Peyer's patch (tissue), 4 donors: ENCODE data around the gene PSMC3IP. TPM values are rescaled to one million over a fixed set of nuclear protein-coding genes. Genes with fewer than 3 reads are reported as not detected.
"Not testable (repeated sequence)": the region's sequence is repeated elsewhere in the genome, so short reads cannot be mapped to it uniquely, and the experiment has no call there.

ENCODE experiments used
- DNase-seq, 3 donors: peaks; one replicate each; pipeline ENCODE4 v3.0.0-alpha.2; 2017 to 2019
- H3K27ac ChIP-seq, 4 donors: fragments of 200-600 bp; sonication (generic); one replicate each; pipeline ENCODE4 v1.5.1; 2016 to 2019
- H3K27me3 ChIP-seq, 2 donors: fragments of 200-600 bp; sonication (generic); one replicate each; pipeline ENCODE4 v1.5.1; 2019
- H3K36me3 ChIP-seq, 3 donors: fragments of 200-600 bp; sonication (generic); one replicate each; pipeline ENCODE4 v1.5.1; 2016 to 2019
- H3K4me1 ChIP-seq, 4 donors: fragments of 200-600 bp; sonication (generic); one replicate each; pipeline ENCODE4 v1.5.1; 2016 to 2019
- H3K4me3 ChIP-seq, 4 donors: fragments of 200-600 bp; sonication (generic); 1 replicate in 3 of 4; 2 replicates in 1 of 4; pipeline ENCODE4 v1.5.1; 2016 to 2019; ENCODE audit warnings: mild to moderate bottlenecking in 1 of 4
- H3K9me3 ChIP-seq, 4 donors: fragments of 200-600 bp; sonication (generic); one replicate each; pipeline ENCODE4 v1.5.1; 2016 to 2019; ENCODE audit warnings: mild to moderate bottlenecking in 1 of 4
- CTCF ChIP-seq, 6 experiments: fragments of 450-650 bp in 4 of 6; fragments of 200-600 bp in 2 of 6; sonication (generic) in 1 of 6; IDR thresholded peaks; one replicate each; pipeline ENCODE4 v1.5.1; 2017 to 2019; ENCODE audit warnings: antibody characterized with exemption in 6 of 6, mild to moderate bottlenecking in 3 of 6, moderate library complexity in 1 of 6
- POLR2A ChIP-seq, 2 donors: fragments of 450-650 bp; IDR thresholded peaks; one replicate each; pipeline ENCODE4 v1.5.1; 2017; ENCODE audit warnings: antibody characterized with exemption in 2 of 2, mild to moderate bottlenecking in 2 of 2, moderate library complexity in 2 of 2
- total RNA-seq, 4 donors: library from RNA; depleted of rRNA; stranded (reverse); fragments of >200 nt; gene quantifications; one replicate each; pipeline ENCODE4 v1.1.0, GENCODE V29; 2016

Gene PSMC3IP
- total RNA-seq, 4 donors from 2014 or later: 1.2 to 1.5 TPM; not detected in 2

GRCh38 chr17:42554250-42555121, 23.0 kb downstream of the PSMC3IP start:
- H3K4me1 ChIP-seq: peaks cover 0 to 27% (median 12%) of the 10 kb centered on the region in 4 donors
- TF ChIP-seq CTCF (IDR thresholded peaks at IDR 0.05): no peak
- TF ChIP-seq POLR2A (IDR thresholded peaks at IDR 0.05): peak; percentile 79 to 80
- DNase-seq: peak; percentile 92 to 97 (median 93)

GRCh38 chr17:42553866-42554249, 23.7 kb downstream of the PSMC3IP start:
- peak in 1 of 6 experiments; percentile 13 for TF ChIP-seq CTCF (IDR thresholded peaks at IDR 0.05)
- TF ChIP-seq POLR2A (IDR thresholded peaks at IDR 0.05): no peak

More at GRCh38 chr17:42554250-42555121, 23.0 kb downstream of the PSMC3IP start:
- H3K27me3 ChIP-seq: no peaks in the 10 kb centered on the region
- H3K4me3 ChIP-seq: peak overlapping the region; percentile 57 to 90 (median 84)
- no peaks in the 10 kb centered on the region for H3K36me3 ChIP-seq
- H3K9me3 ChIP-seq: no peaks in the 10 kb centered on the region
- peak overlapping the region; percentile 85 to 93 (median 90) for H3K27ac ChIP-seq

DNA sequence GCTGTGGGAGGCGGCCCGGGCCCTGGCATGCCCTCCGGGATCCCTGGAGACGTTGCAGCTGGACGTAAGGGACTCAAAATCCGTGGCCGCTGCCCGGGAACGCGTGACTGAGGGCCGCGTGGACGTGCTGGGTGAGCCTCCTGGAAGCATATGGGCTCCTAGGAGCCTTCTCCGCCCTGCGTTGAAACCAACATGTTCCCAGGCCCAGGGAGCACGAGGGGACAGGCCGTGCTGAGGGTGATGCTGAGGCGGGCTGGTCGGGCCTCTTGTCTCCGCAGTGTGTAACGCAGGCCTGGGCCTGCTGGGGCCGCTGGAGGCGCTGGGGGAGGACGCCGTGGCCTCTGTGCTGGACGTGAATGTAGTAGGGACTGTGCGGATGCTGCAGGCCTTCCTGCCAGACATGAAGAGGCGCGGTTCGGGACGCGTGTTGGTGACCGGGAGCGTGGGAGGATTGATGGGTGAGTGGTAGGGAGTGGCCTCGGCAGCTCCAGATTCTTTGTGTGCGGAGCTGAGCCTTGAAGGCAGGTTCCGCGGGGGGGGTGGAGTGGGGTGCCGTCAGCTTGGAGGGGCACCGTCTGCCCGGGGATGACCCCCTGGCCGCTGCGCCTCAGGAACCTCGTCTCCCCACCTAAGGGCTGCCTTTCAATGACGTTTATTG, 24.2 kb downstream of the PSMC3IP start:
- H3K9me3 ChIP-seq: no peaks in the 10 kb centered on the region
- H3K4me1 ChIP-seq: peaks cover 0 to 35% (median 12%) of the 10 kb centered on the region in 4 donors
- H3K36me3 ChIP-seq: no peaks in the 10 kb centered on the region
- peak overlapping the region in 1 of 4 donors; percentile 92 for H3K27ac ChIP-seq
- no peak for DNase-seq
- H3K4me3 ChIP-seq: peak overlapping the region in 3 of 4 donors; percentile 83 to 90 (median 86)
- no peaks in the 10 kb centered on the region for H3K27me3 ChIP-seq
- no peak for TF ChIP-seq CTCF (IDR thresholded peaks at IDR 0.05)
- TF ChIP-seq POLR2A (IDR thresholded peaks at IDR 0.05): no peak

More at GRCh38 chr17:42553866-42554249, 23.7 kb downstream of the PSMC3IP start:
- Histone ChIP-seq H3K36me3 (no peaks in the 10 kb centered on the region), H3K4me3 (peak overlapping the region; percentile 57 to 90 (median 84)), H3K9me3 (no peaks in the 10 kb centered on the region), H3K4me1 (peaks cover 0 to 30% (median 12%) of the 10 kb centered on the region in 4 donors), H3K27ac (peak overlapping the region; percentile 85 to 93 (median 90)), H3K27me3 (no peaks in the 10 kb centered on the region)
- DNase-seq: no peak

- H3K36me3 ChIP-seq, DNase-seq, H3K27me3 ChIP-seq, H3K9me3 ChIP-seq: not testable (repeated sequence)
- peak within 1 kb of the TSS in 3 of 4 donors; percentile 87 to 93 (median 92) for H3K27ac ChIP-seq
- H3K4me3 ChIP-seq: peak within 1 kb of the TSS in 3 of 4 donors; percentile 83 to 90 (median 86)
- H3K4me1 ChIP-seq: peaks cover 0 to 41% (median 12%) of the 10 kb centered on the region in 4 donors
Measured at GRCh38 chr17:42552736-42553135, 24.8 kb downstream of the PSMC3IP start, which contains the start of gene HSD17B1. Gene HSD17B1 (plus strand): TSS chr17:42552923. CDS start chr17:42552934, 11 bp downstream.

GRCh38 chr17:42548993-42549755, 28.4 kb downstream of the PSMC3IP start:
- peak overlapping the region in 3 of 4 donors; percentile 36 to 52 (median 49) for H3K4me3 ChIP-seq
- H3K36me3 ChIP-seq: no peaks in the 10 kb centered on the region
- TF ChIP-seq CTCF (IDR thresholded peaks at IDR 0.05) (no peak), POLR2A (IDR thresholded peaks at IDR 0.05) (no peak)
- no peaks in the 10 kb centered on the region for H3K9me3 ChIP-seq
- no peak for DNase-seq
- peaks cover 0 to 25% (median 5%) of the 10 kb centered on the region in 4 donors for H3K4me1 ChIP-seq
- H3K27me3 ChIP-seq: no peaks in the 10 kb centered on the region
- peak overlapping the region in 1 of 4 donors; percentile 53 for H3K27ac ChIP-seq
